GM19023 (cell line): ENCODE results near the gene EVI5L.
A peak's percentile ranks its signal among the peaks of the same experiment; 100 is the strongest.

Source experiments
- ATAC-seq: cut with Tn5 transposase; IDR thresholded peaks from one replicate; pipeline ENCODE4 v1.9.1; 2021; ENCODE audit warnings: mild to moderate bottlenecking, moderate library complexity; ENCODE audit not compliant: unreplicated experiment

The EVI5L gene

GRCh38 chr19:7894612-7895309 lies 64.7 kb downstream of the EVI5L start:
- no peak for ATAC-seq

GRCh38 chr19:7895565-7895964 lies 65.5 kb downstream of the EVI5L start:
- ATAC-seq, result no peak

DNA sequence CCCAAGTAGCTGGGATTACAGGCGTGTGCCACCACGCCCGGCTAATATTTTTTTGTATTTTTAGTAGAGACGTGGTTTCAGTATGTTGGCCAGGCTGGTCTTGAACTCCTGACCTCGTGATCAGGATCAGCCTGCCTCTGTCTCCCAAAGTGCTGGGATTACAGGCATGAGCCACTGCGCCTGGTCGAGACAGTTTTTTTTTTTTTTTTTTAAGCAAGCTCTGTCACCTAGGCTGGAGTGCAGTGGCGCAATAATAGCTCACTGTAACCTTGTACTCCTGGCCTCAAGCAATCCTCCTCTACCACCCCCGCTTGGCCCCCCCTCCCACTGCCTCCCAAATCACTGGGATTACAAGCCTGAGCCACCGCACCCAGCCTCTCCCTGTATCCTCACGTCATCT lies 67.3 kb downstream of the EVI5L start:
- ATAC-seq, result no peak

GRCh38 chr19:7898967-7899366 lies 68.9 kb downstream of the EVI5L start:
- ATAC-seq, result no peak

- ATAC-seq, result no peak
These were observed 69.8 kb downstream of the EVI5L start for GRCh38 chr19:7899751-7900378.

- ATAC-seq, result no peak
These were observed 70.4 kb downstream of the EVI5L start for GRCh38 chr19:7900401-7900870.

GRCh38 chr19:7900931-7901330 lies 70.9 kb downstream of the EVI5L start:
- ATAC-seq, result no peak

GRCh38 chr19:7901337-7901736 lies 71.3 kb downstream of the EVI5L start:
- no peak for ATAC-seq

GRCh38 chr19:7902796-7903243 lies 72.8 kb downstream of the EVI5L start:
- no peak for ATAC-seq

DNA sequence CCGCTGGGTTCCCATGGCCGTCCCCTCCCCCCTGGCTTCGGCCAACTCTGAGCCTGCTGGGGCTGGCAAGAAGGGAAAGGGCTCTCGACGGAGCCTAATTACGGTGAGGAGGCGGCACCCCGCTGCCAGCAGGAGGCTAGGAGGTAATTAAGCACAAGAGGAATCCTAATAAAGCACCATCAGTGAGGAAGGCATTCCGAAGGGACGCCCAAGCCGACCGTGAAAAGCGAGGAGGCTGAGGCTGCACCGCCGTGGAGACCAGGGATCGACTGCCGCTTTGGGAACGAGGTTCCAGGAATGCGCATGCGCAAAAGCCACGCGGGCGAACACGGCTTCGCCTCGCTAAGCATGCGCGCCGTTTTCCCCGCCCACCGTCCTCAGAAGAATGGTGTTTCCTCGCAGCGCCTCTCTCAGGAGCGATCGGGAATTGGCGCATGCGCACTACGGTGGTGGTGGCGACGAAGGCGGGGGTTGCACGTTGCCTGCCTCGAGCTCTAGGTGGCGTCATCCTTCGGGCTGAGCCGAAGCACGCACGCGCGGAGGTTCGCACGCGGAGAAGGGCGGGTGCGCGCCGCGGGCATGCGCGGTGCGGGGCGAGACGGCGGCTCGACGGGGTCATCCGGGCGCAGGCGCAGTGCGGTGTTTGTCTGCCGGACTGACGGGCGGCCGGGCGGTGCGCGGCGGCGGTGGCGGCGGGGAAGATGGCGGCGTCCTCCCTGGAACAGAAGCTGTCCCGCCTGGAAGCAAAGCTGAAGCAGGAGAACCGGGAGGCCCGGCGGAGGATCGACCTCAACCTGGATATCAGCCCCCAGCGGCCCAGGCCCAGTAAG lies 73.4 kb downstream of the EVI5L start, which contains the start of gene MAP2K7:
Gene MAP2K7 (plus strand): TSS at position 634 of the 830 bp plus-strand sequence. CDS start 68 bp downstream, at position 702.
- ATAC-seq, result peak; percentile 89

DNA sequence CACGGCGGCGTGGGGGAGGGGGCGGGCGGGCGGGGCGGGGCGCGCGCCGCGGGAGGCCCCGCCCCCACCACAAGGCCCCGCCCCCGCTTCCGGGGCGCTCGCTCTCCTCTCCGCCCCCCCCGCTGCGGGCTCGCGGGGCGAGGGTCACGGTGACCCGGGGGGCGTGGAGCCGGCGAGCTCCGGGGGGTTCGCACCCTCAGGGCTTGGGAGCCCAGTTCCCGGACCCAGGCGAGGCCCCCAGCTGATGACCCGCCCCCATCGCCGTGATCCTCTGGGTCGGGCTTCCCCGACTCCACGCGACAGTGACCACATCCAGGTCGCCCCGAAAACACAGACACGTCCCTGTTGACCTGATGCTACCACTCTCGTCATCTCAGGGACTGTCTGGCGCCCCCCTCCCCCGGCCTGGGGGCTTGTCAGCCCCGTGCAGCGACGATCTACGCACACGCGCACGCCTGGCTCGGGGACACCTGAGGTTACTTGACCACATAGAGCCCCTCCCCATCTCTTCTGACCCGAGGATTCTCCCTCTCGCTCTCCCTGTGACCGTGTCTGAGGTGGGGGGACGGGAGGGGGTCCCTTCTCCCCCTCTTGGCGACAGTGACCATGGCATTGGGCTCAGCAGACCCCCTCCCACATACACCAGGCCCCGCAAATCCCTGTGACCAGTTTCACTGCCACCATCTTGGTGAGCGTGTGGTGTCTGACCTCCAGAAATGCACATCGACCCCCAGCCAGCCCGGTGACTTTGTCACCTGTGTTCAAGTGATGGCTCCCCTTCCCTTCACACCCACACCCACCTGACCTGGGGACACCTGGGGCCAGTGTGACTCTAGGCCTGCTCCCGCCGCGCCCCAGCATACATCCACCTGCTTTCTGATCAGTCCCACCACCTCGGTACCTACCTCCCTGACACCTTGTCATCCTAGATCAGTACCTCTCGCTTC lies 74.3 kb downstream of the EVI5L start:
- ATAC-seq, result peak; percentile 35

DNA sequence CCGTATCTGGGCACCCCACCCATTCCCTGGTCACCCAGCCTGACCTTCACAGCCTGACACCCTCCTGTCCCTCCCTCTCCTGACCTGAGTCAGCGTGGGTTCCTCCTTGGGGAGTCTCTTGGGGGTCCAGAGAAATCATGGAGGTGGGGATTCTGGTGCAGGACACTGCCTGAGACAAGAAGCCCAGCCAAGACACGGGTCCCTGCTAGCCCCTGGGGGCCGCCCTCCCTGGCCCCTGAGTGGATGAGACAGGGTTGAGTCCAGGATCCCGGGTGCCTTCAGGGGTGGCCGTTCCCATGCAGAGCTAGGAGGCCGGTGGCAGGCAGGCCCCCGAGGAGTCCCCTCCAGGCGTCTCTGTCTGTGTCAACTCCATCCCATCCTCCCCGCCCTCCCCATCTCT lies 75.2 kb downstream of the EVI5L start:
- ATAC-seq, result no peak

DNA sequence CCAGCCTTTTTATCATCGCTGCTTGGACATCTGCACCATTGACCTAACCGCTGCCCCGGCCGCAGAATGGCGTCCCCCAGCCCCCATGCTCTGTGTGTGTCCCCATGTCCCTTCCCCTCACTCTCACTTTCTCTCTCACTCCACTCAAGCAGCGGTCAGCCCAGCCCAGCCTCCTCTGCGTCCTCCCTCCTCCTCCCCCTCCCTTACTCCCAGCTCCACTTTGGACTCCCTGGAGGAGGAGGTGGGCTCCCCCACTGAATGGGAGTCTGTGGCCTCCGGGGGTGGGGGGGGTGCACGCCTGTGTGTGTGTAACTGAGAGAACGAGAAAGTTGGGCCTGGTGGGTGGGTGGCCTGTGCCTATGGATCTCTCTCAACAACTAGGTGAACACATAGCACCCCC lies 75.8 kb downstream of the EVI5L start:
- ATAC-seq, result no peak

- ATAC-seq, result no peak
These were observed 77.1 kb downstream of the EVI5L start for GRCh38 chr19:7907122-7907521.

DNA sequence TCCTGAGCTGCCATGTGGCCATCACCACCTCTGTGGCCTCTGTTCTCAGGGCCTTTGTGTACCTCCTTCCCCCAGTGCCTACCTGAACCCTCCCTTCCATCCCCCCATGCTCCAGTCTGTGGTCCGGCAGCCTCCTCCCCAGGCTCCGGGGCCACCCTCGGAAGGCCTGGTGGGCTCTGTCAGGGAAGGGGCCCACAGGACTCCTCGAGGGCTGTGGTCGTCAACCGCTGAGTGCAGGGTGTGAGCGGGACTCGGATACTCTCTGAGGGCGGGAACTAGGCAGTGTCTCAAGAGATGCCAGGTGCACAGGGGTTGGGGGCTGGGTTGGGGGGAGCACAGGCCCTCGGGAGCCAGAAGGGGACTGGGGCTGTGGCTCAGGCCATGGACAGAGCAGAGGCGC lies 77.5 kb downstream of the EVI5L start:
- no peak for ATAC-seq

DNA sequence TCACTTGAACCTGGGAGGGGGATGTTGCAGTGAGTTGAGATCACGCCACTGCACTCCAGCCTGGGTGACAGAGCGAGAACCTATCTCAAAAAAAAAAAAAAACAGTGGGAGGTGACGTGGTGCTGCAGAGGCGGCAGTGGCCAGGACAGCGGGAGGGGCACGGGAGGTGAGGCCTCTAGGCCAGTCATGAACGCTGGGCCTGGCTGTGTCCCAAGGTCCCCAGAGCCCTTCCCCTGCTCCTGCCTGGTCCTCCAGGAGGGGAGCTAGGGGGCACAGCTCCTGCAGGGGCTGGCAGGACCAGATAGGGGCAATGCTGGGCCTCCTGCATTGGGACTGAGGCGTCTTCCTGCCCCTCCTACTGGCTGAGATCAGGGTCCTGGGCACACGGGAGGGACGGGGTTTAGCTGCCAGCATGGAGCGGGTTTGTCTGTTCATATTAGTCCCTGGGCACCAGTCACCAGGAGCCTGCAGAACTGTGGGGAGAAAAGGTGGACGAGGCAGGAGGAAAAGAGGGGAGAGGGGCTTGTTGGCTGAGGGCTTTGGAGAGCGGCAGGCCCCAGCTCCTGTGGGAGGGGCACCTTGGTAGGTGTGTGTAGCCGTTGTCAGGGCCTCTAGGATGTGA lies 78.2 kb downstream of the EVI5L start:
- no peak for ATAC-seq

DNA sequence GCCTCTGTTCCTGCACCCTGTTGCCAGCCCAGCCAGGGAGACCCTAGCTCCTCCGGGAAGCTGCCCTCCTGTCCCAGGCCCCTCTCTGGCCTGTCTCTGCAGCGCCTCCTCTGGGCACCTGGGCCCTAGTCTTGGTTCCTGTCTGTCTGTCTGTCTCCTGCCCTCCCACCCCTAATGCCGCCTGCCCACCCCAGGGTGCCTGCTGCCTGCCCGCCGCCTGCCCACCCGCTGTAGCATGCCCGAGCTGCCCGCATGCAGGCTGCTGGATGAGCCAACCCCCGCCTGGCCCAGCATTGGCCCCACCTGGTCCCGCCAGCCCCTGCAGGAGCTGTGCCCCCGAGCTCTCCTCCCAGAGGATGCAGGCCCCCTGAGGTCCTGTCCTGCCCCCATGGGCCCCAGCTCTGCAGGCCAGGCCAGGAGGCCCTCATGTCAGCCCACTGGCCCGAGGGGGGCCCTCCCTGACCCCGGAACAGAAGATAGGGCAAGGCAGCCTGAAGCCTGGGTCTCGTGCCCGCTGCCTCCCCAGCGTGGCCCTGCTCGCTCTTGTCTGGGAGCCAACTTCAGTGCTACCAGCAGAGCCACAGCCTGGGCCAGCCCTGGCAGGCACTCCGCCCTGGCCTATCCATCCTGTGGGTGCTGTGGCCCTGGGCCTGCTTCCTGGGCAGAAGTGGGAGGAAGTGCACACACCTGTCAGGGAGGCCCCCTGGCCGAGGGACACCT lies 78.9 kb downstream of the EVI5L start:
- ATAC-seq, result no peak

- ATAC-seq, result no peak
These were observed 79.6 kb downstream of the EVI5L start for GRCh38 chr19:7909471-7910067.
